Ovary (tissue), 3 donors: ENCODE data around the gene GART.

ENCODE experiments used
- POLR2A ChIP-seq: fragments of 450-650 bp; IDR thresholded peaks from one replicate; pipeline ENCODE4 v1.6.1; 2017; ENCODE audit warnings: antibody characterized with exemption, mild to moderate bottlenecking, moderate library complexity
- TF ChIP-seq, protein P1 (sequence below), 3 donors: fragments of 450-650 bp in 2 of 3; fragments of 200-600 bp in 1 of 3; IDR thresholded peaks; one replicate each; pipeline versions ENCODE4 v1.5.1 to v1.8.0; 2016 to 2022; ENCODE audit warnings: antibody characterized with exemption in 3 of 3, mild to moderate bottlenecking in 1 of 3
- donor health status: DM: no; HTN: no; CAD: no.

DNA sequence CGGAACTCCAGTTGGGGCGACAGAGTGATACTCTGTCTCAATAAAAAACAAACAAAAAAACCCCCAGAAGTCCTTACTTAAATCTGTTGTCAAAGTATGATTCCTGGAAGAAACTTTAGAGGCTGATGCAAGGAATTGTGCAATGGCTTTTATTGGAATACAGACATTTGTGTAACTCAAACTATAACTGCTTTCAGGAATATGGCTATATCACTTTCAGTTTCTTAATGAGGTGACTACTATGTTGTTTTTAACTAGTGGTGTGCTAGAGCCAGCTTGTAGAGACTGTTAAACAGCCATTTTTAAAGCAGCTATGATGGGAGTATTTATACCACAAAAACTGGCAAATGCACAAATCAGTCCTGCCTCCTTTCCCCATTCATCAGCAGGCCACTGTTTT is 27.7 kb downstream of the GART start:
- TF ChIP-seq, protein P1, sequence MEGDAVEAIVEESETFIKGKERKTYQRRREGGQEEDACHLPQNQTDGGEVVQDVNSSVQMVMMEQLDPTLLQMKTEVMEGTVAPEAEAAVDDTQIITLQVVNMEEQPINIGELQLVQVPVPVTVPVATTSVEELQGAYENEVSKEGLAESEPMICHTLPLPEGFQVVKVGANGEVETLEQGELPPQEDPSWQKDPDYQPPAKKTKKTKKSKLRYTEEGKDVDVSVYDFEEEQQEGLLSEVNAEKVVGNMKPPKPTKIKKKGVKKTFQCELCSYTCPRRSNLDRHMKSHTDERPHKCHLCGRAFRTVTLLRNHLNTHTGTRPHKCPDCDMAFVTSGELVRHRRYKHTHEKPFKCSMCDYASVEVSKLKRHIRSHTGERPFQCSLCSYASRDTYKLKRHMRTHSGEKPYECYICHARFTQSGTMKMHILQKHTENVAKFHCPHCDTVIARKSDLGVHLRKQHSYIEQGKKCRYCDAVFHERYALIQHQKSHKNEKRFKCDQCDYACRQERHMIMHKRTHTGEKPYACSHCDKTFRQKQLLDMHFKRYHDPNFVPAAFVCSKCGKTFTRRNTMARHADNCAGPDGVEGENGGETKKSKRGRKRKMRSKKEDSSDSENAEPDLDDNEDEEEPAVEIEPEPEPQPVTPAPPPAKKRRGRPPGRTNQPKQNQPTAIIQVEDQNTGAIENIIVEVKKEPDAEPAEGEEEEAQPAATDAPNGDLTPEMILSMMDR (IDR thresholded peaks at IDR 0.05) = no peak
- TF ChIP-seq POLR2A = no peak
